IMR-90 (cell line): Measurements from ENCODE around the gene DNAJC6. TPM values are rescaled to one million over a fixed set of nuclear protein-coding genes. Genes with fewer than 3 reads are reported as not detected.
"Not testable (repeated sequence)": the region's sequence is repeated elsewhere in the genome, so short reads cannot be mapped to it uniquely, and the experiment has no call there.

Experiments
- ATAC-seq: fragments of 200-7000 bp; cut with Tn5 transposase; 2 replicates; pipeline ENCODE4 v1.9.1; 2020; ENCODE audit warnings: low read depth, mild to moderate bottlenecking, moderate library complexity
- BruUV-seq: library from RNA; stranded (reverse); fragments of 400-500 nt; replicated peaks from 2 replicates; lab custom pipeline; 2021; lab: Mats Ljungman, UMichigan
- CTCF ChIA-PET: fragments of 300-600 bp; formaldehyde crosslinking; extraction: SDS; loops from one replicate; lab custom pipeline; 2021; ENCODE audit warnings: antibody characterized with exemption; lab: Yijun Ruan, JAX
- POLR2A ChIA-PET: fragments of 300-600 bp; sonication (Branson Sonifier 250); formaldehyde crosslinking; loops from one replicate; lab custom pipeline; 2022; ENCODE audit warnings: antibody characterized with exemption; ENCODE audit not compliant: unreplicated experiment; lab: Charles Lee
- DNase-seq: peaks from one replicate; pipeline ENCODE4 v3.0.0; 2013
- H2AFZ ChIP-seq: replicated peaks from 2 replicates; pipeline ENCODE3; 2013; ENCODE audit warnings: low read length, mild to moderate bottlenecking; ENCODE audit not compliant: poor library complexity
- H2AK5ac ChIP-seq: 2 replicates; pipeline ENCODE4 v1.6.1; 2013; ENCODE audit warnings: low read depth, low read length, inconsistent platforms
- H2AK9ac ChIP-seq: replicated peaks from 2 replicates; pipeline ENCODE3; 2013; ENCODE audit warnings: mild to moderate bottlenecking, low read depth, low read length, moderate library complexity; ENCODE audit not compliant: poor library complexity
- H2BK120ac ChIP-seq: 2 replicates; pipeline ENCODE4 v1.6.1; 2013; ENCODE audit warnings: low read depth, low read length, inconsistent platforms
- H2BK15ac ChIP-seq: 3 replicates; pipeline ENCODE4 v1.6.1; 2013; ENCODE audit warnings: low read depth, low read length, inconsistent platforms
- H2BK20ac ChIP-seq: 2 replicates; pipeline ENCODE4 v1.6.1; 2013; ENCODE audit warnings: low read depth, mild to moderate bottlenecking, inconsistent platforms, low read length, moderate library complexity
- H2BK5ac ChIP-seq: 2 replicates; pipeline ENCODE4 v1.6.1; 2013; ENCODE audit warnings: mild to moderate bottlenecking, low read depth, low read length, inconsistent platforms; ENCODE audit not compliant: poor library complexity, severe bottlenecking
- H3K14ac ChIP-seq: replicated peaks from 2 replicates; pipeline ENCODE4 v1.6.1; 2013; ENCODE audit warnings: low read depth, low read length, inconsistent platforms
- H3K18ac ChIP-seq: 2 replicates; pipeline ENCODE4 v1.6.1; 2013; ENCODE audit warnings: low read depth, low read length, control low read depth
- H3K23ac ChIP-seq: 2 replicates; pipeline ENCODE4 v1.6.1; 2013; ENCODE audit warnings: low read depth, low read length, inconsistent platforms
- H3K27ac ChIP-seq: 2 replicates; pipeline ENCODE4 v1.5.1; 2013; ENCODE audit warnings: mild to moderate bottlenecking, control low read depth, low read length; ENCODE audit not compliant: insufficient read depth
- H3K27me3 ChIP-seq: 2 replicates; pipeline ENCODE4 v1.6.1; 2013; ENCODE audit warnings: low read length; ENCODE audit not compliant: control insufficient read depth, insufficient read depth
- H3K36me3 ChIP-seq: 2 replicates; pipeline ENCODE4 v1.6.1; 2013; ENCODE audit warnings: low read length, mixed read lengths; ENCODE audit not compliant: control insufficient read depth, insufficient read depth
- H3K4ac ChIP-seq: 2 replicates; pipeline ENCODE4 v1.6.1; 2013; ENCODE audit warnings: low read depth, low read length, inconsistent platforms
- H3K4me1 ChIP-seq: 2 replicates; pipeline ENCODE4 v1.6.1; 2013; ENCODE audit warnings: low read length, mixed read lengths; ENCODE audit not compliant: control insufficient read depth, insufficient read depth
- H3K4me2 ChIP-seq: 2 replicates; pipeline ENCODE4 v1.6.1; 2013; ENCODE audit warnings: low read depth, mild to moderate bottlenecking, control low read depth, low read length, moderate library complexity
- H3K4me3 ChIP-seq: 2 replicates; pipeline ENCODE4 v1.5.1; 2013; ENCODE audit warnings: low read depth, mild to moderate bottlenecking, control low read depth, low read length, moderate library complexity; ENCODE audit not compliant: insufficient read depth
- H3K56ac ChIP-seq: 2 replicates; pipeline ENCODE4 v1.6.1; 2013; ENCODE audit warnings: low read length, inconsistent platforms; ENCODE audit not compliant: insufficient read depth; ENCODE audit errors: extremely low read depth
- H3K79me1 ChIP-seq, 2 experiments: 2 replicates each; pipeline ENCODE4 v1.6.1; 2013; ENCODE audit warnings: low read length in 2 of 2, inconsistent platforms in 1 of 2, low read depth in 1 of 2
- H3K9ac ChIP-seq: 2 replicates; pipeline ENCODE4 v1.6.1; 2013; ENCODE audit warnings: low read depth, low read length, control low read depth
- H3K9me1 ChIP-seq: 2 replicates; pipeline ENCODE4 v1.6.1; 2013; ENCODE audit warnings: low read length, inconsistent platforms; ENCODE audit not compliant: insufficient read depth
- H3K9me3 ChIP-seq: 2 replicates; pipeline ENCODE4 v1.6.1; 2013; ENCODE audit warnings: low read length; ENCODE audit not compliant: control insufficient read depth, insufficient read depth
- H4K20me1 ChIP-seq: 2 replicates; pipeline ENCODE4 v1.6.1; 2013; ENCODE audit warnings: low read length, inconsistent platforms; ENCODE audit not compliant: insufficient read depth
- H4K5ac ChIP-seq: 2 replicates; pipeline ENCODE4 v1.6.1; 2013; ENCODE audit warnings: mild to moderate bottlenecking, low read depth, low read length, control low read depth
- H4K8ac ChIP-seq, 2 experiments: 2 replicates each; pipeline ENCODE4 v1.6.1; 2013; ENCODE audit warnings: low read depth in 2 of 2, low read length in 2 of 2, control low read depth in 1 of 2, inconsistent platforms in 1 of 2
- H4K91ac ChIP-seq: 2 replicates; pipeline ENCODE4 v1.6.1; 2013; ENCODE audit warnings: low read depth, low read length, inconsistent platforms; ENCODE audit not compliant: insufficient read depth
- WGBS, 2 experiments: methylation state at CpG; one replicate each; pipeline versions ENCODE4 v1.1.5 to v1.1.7; 2013; ENCODE audit warnings: missing lambda C conversion rate in 2 of 2; ENCODE audit not compliant: insufficient read length in 1 of 2; ENCODE audit errors: extremely low coverage in 2 of 2; 5-methylcytosine and 5-hydroxymethylcytosine counted together
- dilution Hi-C: fragments of 300-500 bp; cut with HindIII; formaldehyde crosslinking; loops from one replicate; pipeline ENCODE4 v1.14.3; 2018; ENCODE audit warnings: low sequenced_read_pairs; ENCODE audit not compliant: unreplicated experiment
- in situ Hi-C: fragments of 300-500 bp; cut with MboI; formaldehyde crosslinking; loops from 3 replicates; pipeline ENCODE4 v1.14.3; 2019; ENCODE audit warnings: low sequenced_read_pairs, inconsistent platforms, mixed read lengths
- intact Hi-C: fragments of 100-400 bp; cut with micrococcal nuclease; formaldehyde crosslinking; loops from 2 replicates; pipeline ENCODE4 v1.10.0; 2022
- polyA plus RNA-seq, 3 experiments: library from polyadenylated mRNA; depleted of rRNA; stranded (reverse); fragments of >200 nt; gene quantifications; 2 replicates each; pipeline ENCODE4 v1.2.3, GENCODE V29; 2012; ENCODE audit warnings: low replicate concordance in 1 of 3
- total RNA-seq: library from RNA; depleted of rRNA; stranded (reverse); fragments of >200 nt; gene quantifications from 2 replicates; pipeline ENCODE4 v1.2.3, GENCODE V29; 2012

The DNAJC6 gene
- total and polyA plus RNA-seq, 2 of the 4 experiments (the other 2 are of a cell fraction) = 0.05 to 0.18 TPM

- H4K8ac ChIP-seq, H2BK120ac ChIP-seq, H3K4me1 ChIP-seq, H3K79me1 ChIP-seq, H3K4ac ChIP-seq, H2BK5ac ChIP-seq, CTCF ChIA-PET, H3K23ac ChIP-seq, in situ Hi-C loops, H3K27ac ChIP-seq, H3K9ac ChIP-seq, ATAC-seq, H3K36me3 ChIP-seq, H3K4me2 ChIP-seq, H2AK5ac ChIP-seq, H3K56ac ChIP-seq, H3K14ac ChIP-seq, DNase-seq, H3K4me3 ChIP-seq, intact Hi-C loops, BruUV-seq, H3K9me1 ChIP-seq, H4K91ac ChIP-seq, POLR2A ChIA-PET, H2BK20ac ChIP-seq, H4K5ac ChIP-seq, H2BK15ac ChIP-seq, dilution Hi-C loops, H3K9me3 ChIP-seq, H2AFZ ChIP-seq, H3K27me3 ChIP-seq, H4K20me1 ChIP-seq, H2AK9ac ChIP-seq, H3K18ac ChIP-seq: not testable (repeated sequence)
- no CpG with 5 or more reads among the region's 5 CpGs for WGBS, 2 experiments
Measured at GRCh38 chr1:65384426-65384825, 75.1 kb downstream of the DNAJC6 start.
